CD4-positive, alpha-beta T cell treated with Interleukin-6 for 4 hours (primary cell): ENCODE measurements around the gene BSG.
A peak's percentile ranks its signal among the peaks of the same experiment; 100 is the strongest.
"Not testable (repeated sequence)": the region's sequence is repeated elsewhere in the genome, so short reads cannot be mapped to it uniquely, and the experiment has no call there.

ENCODE experiments used
- DNase-seq: peaks from one replicate; pipeline ENCODE4 v3.0.0-alpha.2; 2020; ENCODE audit warnings: mixed read lengths

BSG gene

DNA sequence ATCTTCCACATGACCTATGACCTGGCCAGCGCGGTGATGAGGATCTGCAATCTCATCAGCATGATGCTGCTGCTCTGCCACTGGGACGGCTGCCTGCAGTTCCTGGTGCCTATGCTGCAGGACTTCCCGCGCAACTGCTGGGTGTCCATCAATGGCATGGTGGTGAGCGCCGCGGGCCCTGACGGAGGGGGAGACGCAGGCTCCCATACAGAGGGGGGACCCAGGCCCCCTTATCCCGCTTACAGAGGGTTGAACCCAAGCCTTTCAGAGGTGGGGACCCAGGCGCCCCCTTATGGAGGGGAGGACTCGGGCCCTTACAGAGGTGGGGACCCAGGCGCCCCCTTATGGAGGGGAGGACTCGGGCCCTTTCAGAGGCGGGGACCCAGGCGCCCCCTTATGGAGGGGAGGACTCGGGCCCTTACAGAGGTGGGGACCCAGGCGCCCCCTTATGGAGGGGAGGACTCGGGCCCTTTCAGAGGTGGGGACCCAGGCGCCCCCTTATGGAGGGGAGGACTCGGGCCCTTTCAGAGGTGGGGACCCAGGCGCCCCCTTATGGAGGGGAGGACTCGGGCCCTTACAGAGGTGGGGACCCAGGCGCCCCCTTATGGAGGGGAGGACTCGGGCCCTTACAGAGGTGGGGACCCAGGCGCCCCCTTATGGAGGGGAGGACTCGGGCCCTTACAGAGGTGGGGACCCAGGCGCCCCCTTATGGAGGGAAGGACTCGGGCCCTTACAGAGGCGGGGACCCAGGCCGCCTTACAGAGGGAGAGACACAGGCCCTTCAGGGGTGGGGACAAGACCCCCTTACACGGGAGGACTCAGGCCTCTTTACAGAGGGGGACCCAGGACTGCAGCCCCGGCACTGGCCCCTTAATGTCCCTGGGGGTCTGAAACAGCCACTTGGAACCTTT, 32.9 kb downstream of the BSG start:
- DNase-seq: not testable (repeated sequence)

DNA sequence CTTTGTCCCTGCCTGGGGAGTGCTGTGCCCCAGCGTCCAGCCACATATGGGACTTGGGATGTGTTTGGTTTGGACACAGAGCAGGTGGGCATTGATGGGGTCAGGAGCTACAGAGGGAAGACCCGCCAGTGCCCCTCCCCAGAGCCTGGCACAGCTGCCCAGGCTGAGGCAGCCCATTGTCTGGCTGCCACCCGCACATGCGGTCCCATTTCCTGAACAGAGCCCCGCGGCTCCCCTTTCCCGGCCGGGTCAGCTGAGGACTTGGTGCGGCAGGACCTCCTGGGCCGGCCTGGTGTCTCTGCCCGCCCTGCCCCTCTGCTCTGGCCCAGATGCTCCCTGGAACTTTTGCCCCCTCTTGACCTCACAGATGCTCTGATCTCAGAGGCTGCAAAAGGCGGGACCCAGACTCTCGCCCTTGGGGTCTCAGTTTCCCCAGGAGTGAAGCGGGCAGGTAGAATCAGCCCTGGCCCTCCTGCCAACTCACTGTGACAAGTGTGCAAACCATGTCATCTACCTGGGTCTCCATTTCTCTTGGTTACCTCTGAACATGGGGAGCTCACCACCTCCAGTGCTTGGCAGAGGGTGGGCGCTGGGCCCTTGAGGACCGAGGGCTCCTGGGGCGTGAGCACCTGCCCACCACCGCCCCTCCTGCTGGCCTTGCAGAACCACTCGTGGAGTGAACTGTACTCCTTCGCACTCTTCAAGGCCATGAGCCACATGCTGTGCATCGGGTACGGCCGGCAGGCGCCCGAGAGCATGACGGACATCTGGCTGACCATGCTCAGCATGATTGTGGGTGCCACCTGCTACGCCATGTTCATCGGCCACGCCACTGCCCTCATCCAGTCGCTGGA, 35.1 kb downstream of the BSG start:
- no peak for DNase-seq

DNA sequence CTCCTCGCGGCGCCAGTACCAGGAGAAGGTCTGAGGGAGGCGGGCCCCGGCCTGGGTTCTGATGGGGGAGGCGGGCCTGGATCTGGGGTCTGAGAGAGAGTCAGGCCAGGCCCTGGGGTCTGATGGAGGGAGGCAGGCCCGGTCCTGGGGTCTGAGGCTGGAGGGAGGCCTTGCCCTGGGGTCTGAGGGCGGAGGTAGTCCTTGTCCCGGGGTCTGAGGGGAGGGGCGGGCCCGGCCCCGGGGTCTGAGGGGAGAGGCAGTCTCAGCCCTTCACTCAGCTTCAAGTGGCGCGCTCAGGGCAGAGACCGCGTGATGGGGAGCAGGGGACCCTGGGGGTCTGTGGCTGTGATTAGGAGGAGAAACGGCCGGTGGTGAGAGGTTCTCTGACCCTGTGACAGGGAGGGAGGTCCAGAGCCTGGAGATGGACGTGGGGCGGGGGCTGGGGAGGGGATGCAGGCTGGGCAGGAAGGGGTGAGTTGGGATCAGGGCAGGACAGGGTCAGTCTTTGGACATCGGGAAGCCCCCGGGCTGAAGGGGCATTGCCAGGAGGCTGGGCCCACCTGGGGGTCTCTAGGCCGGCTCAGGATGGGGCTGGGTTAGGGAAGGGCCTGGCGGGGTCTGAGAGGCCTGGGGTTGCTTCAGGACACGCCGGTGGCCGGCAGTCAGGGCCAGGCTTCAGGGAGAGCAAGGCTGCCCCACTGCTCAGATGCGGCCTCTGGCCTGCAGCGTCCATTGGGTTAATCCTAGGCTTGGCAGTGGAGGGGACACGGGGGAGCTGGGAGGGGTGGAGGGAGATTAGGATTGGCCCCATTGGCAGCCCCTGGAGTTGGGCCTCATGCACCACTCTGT, 36.0 kb downstream of the BSG start:
- DNase-seq: no peak

DNA sequence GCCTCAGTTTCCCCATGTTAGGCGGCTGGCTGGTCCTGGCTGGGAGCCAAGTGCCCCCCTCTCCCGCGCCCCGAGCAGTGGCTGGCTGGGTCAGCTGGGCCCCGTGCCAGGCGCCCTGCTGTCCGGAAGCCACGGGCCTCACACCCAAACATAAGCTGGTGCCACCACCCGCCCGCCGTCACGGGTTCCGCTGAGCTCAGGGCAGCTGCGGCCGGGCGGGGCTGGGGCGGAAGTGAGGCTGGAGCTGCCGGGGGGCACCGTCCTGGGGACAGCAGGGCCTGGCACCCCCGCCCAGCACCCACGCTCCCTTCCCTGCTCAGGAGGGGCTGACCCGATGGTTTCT, 36.6 kb downstream of the BSG start:
- DNase-seq: no peak

DNA sequence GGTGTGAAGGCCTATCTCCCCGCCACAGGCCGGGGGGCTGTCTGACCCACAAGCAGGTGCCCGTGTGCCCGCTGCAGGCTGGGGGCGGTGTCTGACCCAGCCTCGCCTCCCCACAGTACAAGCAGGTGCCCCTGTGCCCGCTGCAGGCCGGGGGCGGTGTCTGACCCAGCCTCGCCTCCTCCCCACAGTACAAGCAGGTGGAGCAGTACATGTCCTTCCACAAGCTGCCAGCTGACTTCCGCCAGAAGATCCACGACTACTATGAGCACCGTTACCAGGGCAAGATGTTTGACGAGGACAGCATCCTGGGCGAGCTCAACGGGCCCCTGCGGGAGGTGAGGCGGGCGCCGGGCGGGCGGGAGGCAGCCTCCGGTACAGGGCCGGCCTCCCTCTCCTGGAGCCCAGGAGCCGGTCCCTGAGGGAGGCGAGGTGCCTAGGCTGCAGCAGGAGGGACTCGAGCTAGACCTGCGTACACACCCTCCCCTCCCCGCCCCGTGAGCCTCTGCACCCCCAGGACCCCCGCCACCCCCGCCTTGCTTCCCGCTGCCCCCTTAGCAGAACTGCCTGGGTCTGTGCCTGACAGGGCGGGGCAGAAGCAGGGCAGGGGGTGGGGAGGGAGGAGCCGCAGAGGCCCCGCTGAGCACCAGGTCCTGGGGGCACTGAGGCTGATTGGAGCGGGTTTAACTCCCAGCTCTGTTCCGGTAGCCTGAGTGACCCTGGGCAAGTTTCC, 37.8 kb downstream of the BSG start:
- peak; percentile 60 for DNase-seq

DNA sequence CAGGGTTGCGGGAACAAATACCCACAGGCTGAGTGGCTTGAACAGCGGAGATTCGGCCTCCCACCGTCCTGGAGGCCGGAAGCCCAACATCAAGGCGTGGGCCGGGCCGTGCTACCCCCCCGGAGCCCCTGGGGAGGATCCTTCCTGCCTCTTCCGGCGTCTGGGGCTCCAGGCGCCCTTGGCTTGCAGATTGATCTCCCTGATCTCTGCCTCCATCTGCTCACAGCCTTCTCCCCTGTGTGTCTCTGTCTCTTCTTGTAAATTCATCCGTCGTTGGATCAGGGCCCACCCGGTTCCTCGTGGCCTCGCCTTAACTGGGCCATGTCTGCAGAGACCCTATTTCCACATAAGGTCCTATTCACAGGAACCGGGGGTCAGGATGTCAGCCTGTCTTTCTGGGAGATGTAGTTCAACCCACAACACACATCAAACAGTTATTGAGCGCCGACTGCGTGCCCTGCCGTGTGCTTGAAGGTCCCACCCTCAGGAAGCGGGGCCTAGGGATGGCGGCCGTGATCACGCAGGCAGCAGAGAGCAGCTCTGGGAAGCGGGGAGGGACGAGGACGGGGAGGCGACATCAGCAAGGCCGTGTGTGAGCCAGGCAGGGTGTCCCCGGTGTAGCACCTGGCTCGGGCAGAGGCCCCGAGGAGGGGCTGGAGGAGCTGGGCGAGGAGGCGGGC, 38.5 kb downstream of the BSG start:
- peak; percentile 75 for DNase-seq

DNA sequence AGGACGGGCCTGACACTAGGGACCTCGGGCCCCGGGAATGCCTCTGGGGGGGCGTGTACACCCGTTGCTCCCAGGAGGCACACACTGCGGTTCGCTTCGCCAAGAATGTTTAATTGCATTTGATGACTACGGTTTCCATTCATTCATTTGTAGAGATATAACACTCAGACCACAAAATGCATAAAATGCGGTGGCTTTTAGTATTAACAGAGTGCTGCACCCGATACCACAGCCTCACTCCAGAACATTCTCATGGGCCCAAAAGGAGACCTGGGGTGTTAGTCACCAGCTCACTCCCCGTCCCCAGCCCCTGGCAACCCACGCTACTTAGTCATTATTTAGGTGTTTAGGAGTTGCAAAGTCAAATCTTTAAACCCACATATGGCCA, 39.1 kb downstream of the BSG start:
- DNase-seq: peak; percentile 61

DNA sequence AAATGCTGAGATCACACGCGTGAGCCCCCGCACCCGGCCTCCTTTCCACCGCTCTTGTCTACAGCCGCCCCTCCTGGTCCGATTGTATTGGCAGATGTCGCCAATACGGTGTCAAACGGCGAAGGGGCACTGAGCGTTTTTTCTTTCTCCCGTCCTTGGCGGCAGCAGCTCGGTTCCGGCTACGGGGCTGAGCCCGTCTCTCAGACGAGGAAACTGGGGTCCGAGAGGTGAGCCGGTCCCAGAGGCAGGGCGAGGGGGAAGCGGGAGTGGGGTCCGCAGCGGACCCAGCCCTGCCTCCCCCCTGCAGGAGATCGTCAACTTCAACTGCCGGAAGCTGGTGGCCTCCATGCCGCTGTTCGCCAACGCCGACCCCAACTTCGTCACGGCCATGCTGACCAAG, 40.5 kb downstream of the BSG start:
- no peak for DNase-seq

DNA sequence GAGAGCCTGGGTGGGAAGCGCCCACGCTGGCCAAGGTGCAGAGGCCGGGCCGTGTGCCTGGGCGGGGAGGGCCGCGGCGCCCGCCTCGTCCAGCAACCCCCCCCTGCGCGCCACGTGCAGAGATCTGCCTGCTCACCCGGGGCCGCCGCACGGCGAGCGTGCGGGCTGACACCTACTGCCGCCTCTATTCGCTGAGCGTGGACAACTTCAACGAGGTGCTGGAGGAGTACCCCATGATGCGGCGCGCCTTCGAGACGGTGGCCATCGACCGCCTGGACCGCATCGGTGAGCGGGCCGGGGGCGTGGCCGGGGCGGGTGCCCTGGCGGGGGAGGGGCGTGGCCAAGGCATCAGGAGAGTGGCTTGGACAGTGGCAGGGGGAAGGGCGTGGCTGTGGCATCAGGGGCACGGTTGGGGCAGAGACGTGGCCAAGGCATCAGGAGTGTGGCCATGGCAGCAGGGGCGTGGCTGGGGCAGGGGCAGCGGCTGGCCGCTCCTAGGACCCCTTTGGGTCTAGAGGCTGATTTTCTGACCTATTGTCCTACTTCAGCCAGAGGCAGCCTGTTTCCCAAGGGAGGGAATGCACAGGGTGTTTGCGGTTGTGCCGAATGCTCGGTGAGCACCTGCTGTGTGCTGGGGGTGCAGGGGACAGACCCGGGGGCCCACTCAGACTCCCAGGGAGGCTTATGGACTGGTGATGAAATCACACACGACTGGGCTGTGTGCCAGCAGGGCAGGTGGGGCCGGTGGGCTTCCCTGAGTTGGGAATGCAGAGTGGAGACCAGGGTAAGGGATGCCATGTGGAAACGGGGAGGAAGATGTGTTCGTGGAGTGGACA, 41.6 kb downstream of the BSG start:
- no peak for DNase-seq

DNA sequence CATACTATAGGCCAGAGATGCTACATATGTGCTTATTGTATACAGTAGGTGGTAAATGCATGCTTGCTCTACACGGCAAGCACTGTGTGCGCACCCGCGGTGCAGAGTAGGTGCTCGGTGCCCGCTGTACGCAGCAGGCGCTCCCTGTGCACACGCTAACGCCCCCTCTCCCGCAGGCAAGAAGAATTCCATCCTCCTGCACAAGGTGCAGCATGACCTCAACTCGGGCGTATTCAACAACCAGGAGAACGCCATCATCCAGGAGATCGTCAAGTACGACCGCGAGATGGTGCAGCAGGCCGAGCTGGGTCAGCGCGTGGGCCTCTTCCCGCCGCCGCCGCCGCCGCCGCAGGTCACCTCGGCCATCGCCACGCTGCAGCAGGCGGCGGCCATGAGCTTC, 43.2 kb downstream of the BSG start:
- DNase-seq: peak; percentile 7

DNA sequence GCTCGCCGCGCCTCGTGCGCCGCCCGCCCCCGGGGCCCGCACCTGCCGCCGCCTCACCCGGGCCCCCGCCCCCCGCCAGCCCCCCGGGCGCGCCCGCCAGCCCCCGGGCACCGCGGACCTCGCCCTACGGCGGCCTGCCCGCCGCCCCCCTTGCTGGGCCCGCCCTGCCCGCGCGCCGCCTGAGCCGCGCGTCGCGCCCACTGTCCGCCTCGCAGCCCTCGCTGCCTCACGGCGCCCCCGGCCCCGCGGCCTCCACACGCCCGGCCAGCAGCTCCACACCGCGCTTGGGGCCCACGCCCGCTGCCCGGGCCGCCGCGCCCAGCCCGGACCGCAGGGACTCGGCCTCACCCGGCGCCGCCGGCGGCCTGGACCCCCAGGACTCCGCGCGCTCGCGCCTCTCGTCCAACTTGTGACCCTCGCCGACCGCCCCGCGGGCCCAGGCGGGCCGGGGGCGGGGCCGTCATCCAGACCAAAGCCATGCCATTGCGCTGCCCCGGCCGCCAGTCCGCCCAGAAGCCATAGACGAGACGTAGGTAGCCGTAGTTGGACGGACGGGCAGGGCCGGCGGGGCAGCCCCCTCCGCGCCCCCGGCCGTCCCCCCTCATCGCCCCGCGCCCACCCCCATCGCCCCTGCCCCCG, 43.8 kb downstream of the BSG start:
- DNase-seq: no peak

DNA sequence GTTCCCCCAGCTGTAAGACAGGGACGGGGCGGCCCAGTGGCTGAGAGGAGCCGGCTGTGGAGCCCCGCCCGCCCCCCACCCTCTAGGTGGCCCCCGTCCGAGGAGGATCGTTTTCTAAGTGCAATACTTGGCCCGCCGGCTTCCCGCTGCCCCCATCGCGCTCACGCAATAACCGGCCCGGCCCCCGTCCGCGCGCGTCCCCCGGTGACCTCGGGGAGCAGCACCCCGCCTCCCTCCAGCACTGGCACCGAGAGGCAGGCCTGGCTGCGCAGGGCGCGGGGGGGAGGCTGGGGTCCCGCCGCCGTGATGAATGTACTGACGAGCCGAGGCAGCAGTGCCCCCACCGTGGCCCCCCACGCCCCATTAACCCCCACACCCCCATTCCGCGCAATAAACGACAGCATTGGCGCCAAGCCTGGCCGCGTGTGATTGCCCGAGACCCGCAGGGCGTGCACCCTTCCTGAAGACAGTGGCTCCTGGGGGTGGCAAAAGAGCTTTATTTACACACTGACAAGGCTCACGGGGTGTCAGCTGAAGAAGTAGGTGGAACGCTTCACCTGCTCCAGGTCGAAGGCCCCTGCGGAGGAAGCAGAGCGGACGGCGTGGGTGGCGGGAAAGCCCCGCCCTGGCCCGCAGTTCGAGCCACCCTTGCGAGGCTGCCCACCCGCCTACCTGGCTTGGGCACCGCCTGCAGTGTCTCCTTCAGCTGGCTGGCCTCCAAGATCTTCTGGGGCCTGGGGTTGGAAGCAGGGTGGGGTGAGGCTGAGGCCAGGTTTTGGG, 44.5 kb downstream of the BSG start:
- DNase-seq: no peak

DNA sequence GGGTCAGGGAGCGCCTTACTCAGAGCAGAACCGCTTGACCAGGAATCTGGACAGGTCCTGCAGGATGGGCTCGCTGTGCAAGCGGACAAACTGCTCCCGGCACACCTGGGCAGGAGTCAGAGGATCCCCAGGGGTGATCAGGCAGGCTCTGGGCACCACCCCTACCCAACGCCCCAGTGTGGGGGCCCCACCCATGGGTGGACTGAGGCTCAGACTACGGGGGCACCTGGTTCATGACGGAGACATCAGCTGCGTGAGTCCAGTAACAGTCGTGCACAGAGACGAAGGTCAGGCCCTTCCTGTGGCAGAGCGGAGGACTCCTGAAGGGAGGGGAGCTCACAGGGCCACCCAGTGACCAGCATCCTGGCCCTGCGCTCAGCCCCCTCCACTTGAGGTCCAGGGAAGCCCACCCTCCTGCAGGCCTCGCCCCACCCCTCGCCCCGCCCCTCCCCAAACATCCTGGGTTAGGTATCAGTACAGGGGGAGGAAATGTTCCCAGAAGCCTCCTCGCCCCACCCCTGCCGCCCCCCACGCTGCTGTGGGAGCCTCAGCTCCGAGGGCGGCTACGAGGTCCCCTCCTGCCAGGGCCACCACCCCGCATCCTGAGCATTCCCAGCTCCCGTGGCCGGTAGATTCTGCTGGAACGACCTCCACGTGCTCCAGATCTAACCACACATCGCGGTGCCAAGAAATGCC, 45.3 kb downstream of the BSG start:
- no peak for DNase-seq

DNA sequence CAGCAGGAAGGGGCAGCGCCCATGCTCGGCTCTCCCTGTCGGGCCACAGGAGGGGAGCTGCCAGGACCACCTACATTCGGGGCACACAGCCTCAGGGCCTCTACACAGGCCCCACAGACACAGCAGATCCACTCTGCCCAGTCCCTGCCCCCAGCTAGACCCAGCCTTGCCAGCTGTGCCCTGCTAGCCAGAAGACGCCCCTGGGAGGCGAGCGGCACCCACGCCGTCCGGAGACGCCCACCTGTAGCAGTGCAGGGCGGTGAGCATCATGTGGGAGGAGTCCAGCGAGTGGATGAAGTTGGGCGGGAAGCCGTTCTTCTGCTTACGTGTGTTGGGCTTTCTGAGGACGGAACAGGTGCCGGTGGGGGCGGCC, 45.8 kb downstream of the BSG start:
- no peak for DNase-seq

DNA sequence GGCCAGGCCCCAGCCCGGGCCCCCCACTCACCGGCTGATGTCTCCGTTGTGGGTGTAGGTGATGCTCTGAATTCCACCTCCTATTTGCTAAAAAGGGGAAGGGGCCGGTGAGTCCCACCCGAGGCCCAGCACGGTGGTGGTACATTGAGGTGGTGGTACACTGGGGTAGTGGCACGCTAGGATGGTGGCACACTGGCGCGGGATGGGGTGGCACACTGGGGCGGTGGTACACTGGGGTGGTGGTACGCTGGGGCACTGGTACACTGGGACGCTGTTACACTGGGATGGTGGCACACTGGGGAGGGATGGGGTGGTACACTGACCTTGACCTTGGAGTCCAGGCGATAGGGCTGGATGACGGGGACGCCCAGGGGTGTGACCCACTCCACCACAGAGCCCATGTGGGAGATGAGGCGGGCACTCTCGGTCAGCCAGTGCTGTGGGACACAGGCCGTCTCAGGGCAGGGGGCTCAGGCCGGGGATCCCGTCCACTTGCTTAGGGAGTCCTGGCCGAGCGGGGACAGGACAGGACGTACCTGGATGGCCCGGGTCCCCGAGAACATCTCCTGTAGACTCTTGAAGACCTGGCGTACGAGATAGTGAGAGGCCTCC, 46.4 kb downstream of the BSG start:
- no peak for DNase-seq

DNA sequence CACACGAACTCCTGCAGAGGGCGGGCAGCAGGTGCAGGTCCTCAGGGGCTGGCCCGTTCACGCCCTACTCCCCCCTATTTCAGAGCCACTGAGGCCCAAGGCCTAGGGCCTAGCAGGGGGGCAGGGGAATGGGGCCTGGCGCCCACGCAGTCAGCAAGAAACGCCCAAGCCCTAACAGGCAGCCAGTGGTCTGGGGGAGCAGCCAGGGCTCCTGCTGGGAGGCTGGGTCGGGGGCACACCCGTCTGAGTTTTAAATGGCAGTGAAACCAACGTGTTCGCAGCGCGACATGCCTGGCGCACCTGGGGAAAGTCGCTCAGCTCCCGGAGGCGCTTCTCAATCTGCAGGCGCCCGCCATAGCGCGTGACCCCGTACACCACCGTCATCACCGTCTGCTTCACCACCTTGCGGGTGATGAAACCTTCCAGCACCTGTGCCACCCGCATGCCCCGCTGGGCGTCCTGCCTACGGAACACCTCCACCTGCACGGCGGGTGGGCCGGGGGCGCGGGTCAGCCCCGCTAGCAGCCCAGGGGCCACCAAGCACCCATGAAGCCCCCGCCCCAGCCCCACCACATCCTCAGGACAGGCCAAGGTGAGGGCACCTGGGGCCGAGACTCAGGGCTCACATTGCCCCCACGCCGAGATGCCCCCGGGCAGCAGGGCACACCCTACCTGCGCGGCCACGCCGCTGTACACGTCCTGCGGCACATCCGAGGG, 47.0 kb downstream of the BSG start:
- DNase-seq: no peak

DNA sequence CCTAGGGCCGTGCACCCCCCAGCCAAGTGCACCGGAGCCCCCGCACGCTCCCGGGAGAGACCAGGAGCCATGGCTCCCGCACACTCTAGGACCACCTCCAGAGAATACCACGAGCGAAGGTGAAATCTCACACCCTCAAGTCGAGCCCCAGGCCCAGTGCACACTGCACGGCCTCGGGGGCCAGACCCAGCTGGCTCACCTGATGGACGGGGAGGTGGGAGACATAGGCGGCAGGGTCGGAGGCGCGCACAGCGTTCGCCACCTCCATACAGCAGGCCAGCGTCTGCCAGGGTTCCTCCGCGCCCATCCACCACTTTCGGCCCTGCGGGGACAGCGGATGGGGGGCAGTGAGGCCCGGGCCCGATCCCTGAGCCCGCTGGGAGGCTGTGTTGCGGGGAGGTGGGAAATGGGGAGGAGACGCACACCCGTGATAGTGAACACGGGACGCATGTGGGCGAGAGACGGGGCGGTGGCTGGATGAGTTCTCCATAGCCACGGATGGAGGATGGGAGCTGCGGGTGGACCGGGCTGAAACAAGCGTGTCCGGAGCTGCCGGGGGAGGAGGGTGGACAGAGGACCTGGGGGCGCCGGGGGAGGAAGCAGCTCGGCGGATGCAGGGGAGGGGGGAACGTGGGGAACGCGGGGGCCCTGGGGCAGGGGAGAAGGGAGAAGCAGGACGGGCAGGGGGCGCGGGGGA, 47.9 kb downstream of the BSG start:
- DNase-seq: no peak
